H1 (cell line): ENCODE measurements around the gene WASF3. TPM values are rescaled to one million over a fixed set of nuclear protein-coding genes. Genes with fewer than 3 reads are reported as not detected.

Experiments
- CTCF ChIA-PET: fragments of 300-600 bp; sonication (Branson Sonifier 250); formaldehyde crosslinking; loops from one replicate; lab custom pipeline; 2021; ENCODE audit not compliant: partially characterized antibody; lab: Charles Lee
- POLR2A ChIA-PET: fragments of 300-600 bp; sonication (Branson Sonifier 250); formaldehyde crosslinking; loops from one replicate; lab custom pipeline; 2021; ENCODE audit warnings: inconsistent platforms; ENCODE audit not compliant: partially characterized antibody; lab: Charles Lee
- DNase-seq, 2 experiments: peaks; one replicate each; pipeline versions ENCODE4 v3.0.0 to v3.0.0-alpha.2; 2010 to 2022; ENCODE audit warnings: low spot score in 2 of 2, low read depth in 1 of 2, mixed read lengths in 1 of 2
- FAIRE-seq: peaks from 2 replicates; lab custom pipeline; 2011; peaks lifted over from hg19 to GRCh38; lab: Jason Lieb, UNC
- H2AFZ ChIP-seq: 2 replicates; pipeline ENCODE4 v1.8.1; 2012; ENCODE audit warnings: low read length, inconsistent platforms
- H2AK5ac ChIP-seq: 2 replicates; pipeline ENCODE4 v1.6.1; 2013; ENCODE audit warnings: low read depth, low read length
- H2BK120ac ChIP-seq: replicated peaks from 2 replicates; pipeline ENCODE3; 2013; ENCODE audit warnings: low read depth, low read length, inconsistent platforms
- H2BK12ac ChIP-seq: 2 replicates; pipeline ENCODE4 v1.6.1; 2013; ENCODE audit warnings: low read depth, low read length
- H2BK15ac ChIP-seq: 2 replicates; pipeline ENCODE4 v1.6.1; 2013; ENCODE audit warnings: low read length
- H2BK20ac ChIP-seq: 2 replicates; pipeline ENCODE4 v1.6.1; 2013; ENCODE audit warnings: low read length
- H2BK5ac ChIP-seq: 2 replicates; pipeline ENCODE4 v1.6.1; 2013; ENCODE audit warnings: low read depth, low read length
- H3K14ac ChIP-seq: 2 replicates; pipeline ENCODE4 v1.6.1; 2013; ENCODE audit warnings: inconsistent platforms; ENCODE audit not compliant: insufficient read length
- H3K18ac ChIP-seq: 2 replicates; pipeline ENCODE4 v1.6.1; 2013; ENCODE audit warnings: low read length; ENCODE audit errors: extremely low read depth
- H3K23ac ChIP-seq: 2 replicates; pipeline ENCODE4 v1.6.1; 2013; ENCODE audit warnings: inconsistent platforms; ENCODE audit not compliant: insufficient read length
- H3K23me2 ChIP-seq: 2 replicates; pipeline ENCODE4 v1.6.1; 2013; ENCODE audit warnings: low read depth, low read length
- H3K27ac ChIP-seq: 2 replicates; pipeline ENCODE4 v1.6.1; 2011; ENCODE audit warnings: low read depth, low read length, inconsistent platforms
- H3K27me3 ChIP-seq, 4 experiments: replicated peaks in 1 of 4; 1 replicate in 1 of 4; 2 replicates in 3 of 4; pipeline versions ENCODE4 v1.6.1 to v1.8.1; 2011 to 2013; ENCODE audit warnings: low read length in 3 of 4, mild to moderate bottlenecking in 3 of 4, inconsistent platforms in 2 of 4, mixed read lengths in 2 of 4, moderate library complexity in 1 of 4; ENCODE audit not compliant: control insufficient read depth in 3 of 4, insufficient read depth in 3 of 4; ENCODE audit errors: extremely low read depth in 1 of 4
- H3K36me3 ChIP-seq, 4 experiments: 2 replicates each; pipeline versions ENCODE4 v1.6.1 to v1.8.1; 2011 to 2013; ENCODE audit warnings: mild to moderate bottlenecking in 4 of 4, low read length in 3 of 4, moderate library complexity in 2 of 4, control low read depth in 1 of 4, inconsistent platforms in 1 of 4; ENCODE audit not compliant: insufficient read depth in 4 of 4, control insufficient read depth in 2 of 4
- H3K4ac ChIP-seq: replicated peaks from 2 replicates; pipeline ENCODE3; 2013; ENCODE audit warnings: low read length, low read depth, mixed read lengths, inconsistent platforms; ENCODE audit not compliant: insufficient read length
- H3K4me1 ChIP-seq, 4 experiments: replicated peaks in 1 of 4; 1 replicate in 1 of 4; 2 replicates in 3 of 4; pipeline versions ENCODE4 v1.6.1 to v1.8.1; 2011 to 2013; ENCODE audit warnings: low read length in 3 of 4, inconsistent platforms in 2 of 4, mixed read lengths in 1 of 4; ENCODE audit not compliant: insufficient read depth in 4 of 4, control insufficient read depth in 3 of 4
- H3K4me2 ChIP-seq, 2 experiments: 2 replicates each; pipeline versions ENCODE4 v1.6.1 to v1.8.1; 2011 to 2013; ENCODE audit warnings: low read depth in 2 of 2, low read length in 2 of 2, control low read depth in 1 of 2, inconsistent platforms in 1 of 2, mild to moderate bottlenecking in 1 of 2; ENCODE audit not compliant: insufficient read depth in 1 of 2
- H3K4me3 ChIP-seq, 4 experiments: fragments of 200-600, 300-600 bp in 1 of 4; sonication (generic), shearing (Covaris generic), sonication (Bioruptor Twin) in 1 of 4; 2 replicates each; pipeline versions ENCODE4 v1.5.1 to v1.8.1; 2011 to 2016; ENCODE audit warnings: low read length in 4 of 4, low read depth in 3 of 4, control low read depth in 2 of 4, inconsistent platforms in 2 of 4, mild to moderate bottlenecking in 2 of 4, mixed read lengths in 1 of 4, moderate library complexity in 1 of 4; ENCODE audit not compliant: insufficient read depth in 2 of 4; ENCODE audit errors: extremely low read depth in 1 of 4
- H3K56ac ChIP-seq: replicated peaks from 2 replicates; pipeline ENCODE3; 2013; ENCODE audit warnings: low read depth, mild to moderate bottlenecking, mixed read lengths, low read length, inconsistent platforms; ENCODE audit not compliant: insufficient read length
- H3K79me1 ChIP-seq: 2 replicates; pipeline ENCODE4 v1.6.1; 2013; ENCODE audit warnings: low read depth, low read length, control low read depth
- H3K79me2 ChIP-seq, 2 experiments: 2 replicates each; pipeline versions ENCODE4 v1.6.1 to v1.8.1; 2012 to 2013; ENCODE audit warnings: low read length in 2 of 2, mild to moderate bottlenecking in 2 of 2, inconsistent platforms in 1 of 2; ENCODE audit not compliant: insufficient read depth in 2 of 2, control insufficient read depth in 1 of 2
- H3K9ac ChIP-seq, 4 experiments: replicated peaks in 1 of 4; 1 replicate in 1 of 4; 2 replicates in 3 of 4; pipeline versions ENCODE4 v1.6.1 to v1.8.1; 2011 to 2013; ENCODE audit warnings: low read depth in 3 of 4, low read length in 3 of 4, control low read depth in 2 of 4, mild to moderate bottlenecking in 2 of 4, moderate library complexity in 2 of 4, inconsistent platforms in 1 of 4; ENCODE audit errors: extremely low read depth in 1 of 4
- H3K9me3 ChIP-seq, 2 experiments: 2 replicates each; pipeline versions ENCODE4 v1.6.1 to v1.8.1; 2012 to 2013; ENCODE audit warnings: mild to moderate bottlenecking in 2 of 2, moderate library complexity in 2 of 2, control low read depth in 1 of 2, inconsistent platforms in 1 of 2, low read depth in 1 of 2, low read length in 1 of 2, mixed read lengths in 1 of 2; ENCODE audit not compliant: insufficient read depth in 2 of 2
- H4K20me1 ChIP-seq, 2 experiments: replicated peaks in 1 of 2; 2 replicates each; pipeline versions ENCODE3 to v1.8.1; 2011 to 2013; ENCODE audit warnings: inconsistent platforms in 2 of 2, low read length in 2 of 2, mild to moderate bottlenecking in 1 of 2; ENCODE audit not compliant: insufficient read depth in 2 of 2, control insufficient read depth in 1 of 2
- H4K5ac ChIP-seq: 2 replicates; pipeline ENCODE4 v1.6.1; 2013; ENCODE audit warnings: low read length, low read depth, mixed read lengths, inconsistent platforms; ENCODE audit not compliant: insufficient read length
- H4K8ac ChIP-seq: 2 replicates; pipeline ENCODE4 v1.8.0; 2013; ENCODE audit warnings: mild to moderate bottlenecking, moderate library complexity, low read length, inconsistent platforms; ENCODE audit not compliant: insufficient read depth; ENCODE audit errors: extremely low read depth
- H4K91ac ChIP-seq: replicated peaks from 2 replicates; pipeline ENCODE3; 2013; ENCODE audit warnings: low read length, mixed read lengths, inconsistent platforms; ENCODE audit not compliant: insufficient read length
- BACH1 ChIP-seq: IDR thresholded peaks from 2 replicates; pipeline ENCODE4 v1.6.1; 2012; ENCODE audit warnings: low read length, improper control_type of control experiment
- CBX5 ChIP-seq: fragments of 300-800, 300-1000 bp; sonication (generic); IDR thresholded peaks from 2 replicates; pipeline ENCODE4 v1.7.1; 2016; ENCODE audit warnings: antibody characterized with exemption, low read length, low read depth
- CHD2 ChIP-seq: IDR thresholded peaks from 2 replicates; pipeline ENCODE4 v1.6.1; 2012; ENCODE audit warnings: low read length, improper control_type of control experiment
- CREB1 ChIP-seq: IDR thresholded peaks from 2 replicates; pipeline ENCODE4 v1.6.1; 2012; ENCODE audit warnings: inconsistent platforms
- EZH2 ChIP-seq: fragments of 200-600 bp; sonication (generic); IDR thresholded peaks from 2 replicates; pipeline ENCODE4 v1.7.1; 2012; ENCODE audit warnings: low read depth, mild to moderate bottlenecking, moderate library complexity, low read length, inconsistent platforms; ENCODE audit not compliant: severe bottlenecking
- GTF2F1 ChIP-seq: IDR thresholded peaks from 2 replicates; pipeline ENCODE4 v1.6.1; 2012; ENCODE audit warnings: low read depth, low read length, improper control_type of control experiment, borderline replicate concordance
- KDM5A ChIP-seq: fragments of 200-600 bp; IDR thresholded peaks from 2 replicates; pipeline ENCODE4 v1.7.1; 2012; ENCODE audit warnings: mild to moderate bottlenecking, low read length, inconsistent platforms, mixed read lengths
- MAFK ChIP-seq: IDR thresholded peaks from 2 replicates; pipeline ENCODE4 v1.6.1; 2012; ENCODE audit warnings: low read depth, mild to moderate bottlenecking, improper control_type of control experiment, low read length
- POU5F1 ChIP-seq: IDR thresholded peaks from 2 replicates; pipeline ENCODE4 v1.6.1; 2011; ENCODE audit warnings: low read depth, mild to moderate bottlenecking, low read length, moderate library complexity
- RAD21 ChIP-seq, 2 experiments: IDR thresholded peaks in 1 of 2; conservative IDR thresholded peaks in 1 of 2; 2 replicates each; pipeline ENCODE4 v1.6.1; 2011; ENCODE audit warnings: low read depth in 2 of 2, low read length in 2 of 2, improper control_type of control experiment in 1 of 2, inconsistent platforms in 1 of 2, mild to moderate bottlenecking in 1 of 2, moderate library complexity in 1 of 2
- RFX5 ChIP-seq: IDR thresholded peaks from 2 replicates; pipeline ENCODE4 v1.6.1; 2011; ENCODE audit warnings: low read depth, low read length, improper control_type of control experiment, borderline replicate concordance
- TBP ChIP-seq: IDR thresholded peaks from 2 replicates; pipeline ENCODE4 v1.6.1; 2011; ENCODE audit warnings: low read depth, low read length, improper control_type of control experiment
- WGBS, 2 experiments: shearing (Covaris generic) in 1 of 2; methylation state at CpG; one replicate each; pipeline versions ENCODE4 v1.1.6 to v1.1.7; 2013 to 2015; ENCODE audit warnings: low lambda C conversion rate in 2 of 2, mixed read lengths in 2 of 2, inconsistent platforms in 1 of 2, low coverage in 1 of 2, missing lambda C conversion rate in 1 of 2; ENCODE audit not compliant: insufficient replicate concordance in 2 of 2, insufficient coverage in 1 of 2, insufficient read length in 1 of 2; ENCODE audit errors: extremely low coverage in 1 of 2, missing lambda C conversion rate in 1 of 2; 5-methylcytosine and 5-hydroxymethylcytosine counted together
- polyA plus RNA-seq, 7 experiments: library from polyadenylated mRNA; depleted of rRNA in 3 of 7; stranded (reverse) in 5 of 7; unstranded in 2 of 7; fragments of >200 nt in 5 of 7; fragments of 200-250 nt in 2 of 7; gene quantifications; 1 replicate in 5 of 7; 2 replicates in 1 of 7; 4 replicates in 1 of 7; pipeline versions ENCODE4 v1.2.1 to v1.2.3, GENCODE V29; 2011 to 2013; ENCODE audit warnings: missing spikeins in 2 of 7, mixed read lengths in 2 of 7
- total RNA-seq: library from RNA; stranded (reverse); fragmentation: NEBNext Ultra II Directional; extraction: Animal tissue kit (Norgen Biotek cat#: 25700); gene quantifications from 2 replicates; pipeline ENCODE4 v1.2.1, GENCODE V29; 2021
- TF ChIP-seq, protein P1 (sequence below): IDR thresholded peaks from 2 replicates; pipeline ENCODE4 v1.6.1; 2012; ENCODE audit warnings: inconsistent platforms
- TF ChIP-seq, protein P2 (sequence below): IDR thresholded peaks from 2 replicates; pipeline ENCODE4 v1.6.1; 2012; ENCODE audit warnings: inconsistent platforms

WASF3 gene
- total and polyA plus RNA-seq, 2 of the 8 experiments (the other 6 are each of a cell fraction or from before 2014, with no cell fraction given): 18.7 to 39.8 TPM

DNA sequence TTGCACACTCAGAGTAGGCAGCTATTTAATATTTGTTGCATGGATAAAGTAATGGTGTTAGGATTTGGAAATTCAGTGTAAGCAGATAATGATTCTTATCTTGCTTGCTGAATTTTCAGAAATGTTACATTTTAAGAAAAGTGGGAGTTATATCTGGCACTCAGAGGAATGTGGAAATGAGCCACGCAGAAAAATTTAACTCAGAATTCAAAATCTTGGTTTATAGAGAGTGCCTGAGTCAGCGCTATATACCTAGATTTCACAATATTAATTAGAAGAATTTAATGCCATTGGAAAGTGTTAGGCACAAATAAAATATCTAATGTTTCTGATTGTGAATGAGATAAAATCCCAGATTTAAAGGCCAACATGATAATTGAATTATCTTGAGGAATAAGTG is 106.8 kb downstream of the WASF3 start:
- H3K18ac ChIP-seq: no peak overlapping the region
- H3K23me2 ChIP-seq: no peaks in the 10 kb centered on the region; the same call in 1 of the 2 replicates
- H4K20me1 ChIP-seq: no peaks in the 10 kb centered on the region
- no peak overlapping the region for H2AFZ ChIP-seq
- CTCF ChIA-PET: interaction anchor here (2.1 kb wide), 1 partner anchor 34 kb away, joined by 9 read pairs; no protein-coding TSS in a partner anchor
- H4K5ac ChIP-seq: no peak overlapping the region
- no peak overlapping the region for H3K4me2 ChIP-seq
- no peak overlapping the region for H2AK5ac ChIP-seq
- H3K27ac ChIP-seq: no peak overlapping the region
- no peak overlapping the region for H2BK12ac ChIP-seq
- peaks cover 0 to 4% (median 1%) of the 10 kb centered on the region in 4 experiments; a peak in 4 of 7 replicates for H3K4me1 ChIP-seq
- no peaks in the 10 kb centered on the region for H3K9me3 ChIP-seq
- no peaks in the 10 kb centered on the region for H3K79me1 ChIP-seq
- H3K36me3 ChIP-seq: no peaks in the 10 kb centered on the region; a peak in 1 of 8 replicates
- H3K23ac ChIP-seq: no peak overlapping the region
- no peak overlapping the region for H4K91ac ChIP-seq
- H3K27me3 ChIP-seq: no peaks in the 10 kb centered on the region
- H2BK5ac ChIP-seq: no peak overlapping the region
- no peak overlapping the region for H3K14ac ChIP-seq
- no peak overlapping the region for H3K4ac ChIP-seq
- H4K8ac ChIP-seq: no peak overlapping the region
- DNase-seq (no peak), FAIRE-seq (no peak)
- POLR2A ChIA-PET: interaction anchor here (0.6 kb wide), 1 partner anchor 592 kb away, joined by 3 read pairs; no protein-coding TSS in a partner anchor
- H3K9ac ChIP-seq: no peak overlapping the region
- WGBS, 2 experiments: 97% methylated on average over 2 of the region's 2 CpGs; no CpG with 5 or more reads in 1 of the 2 experiments
- no peak overlapping the region for H3K4me3 ChIP-seq
- no peak overlapping the region for H2BK20ac ChIP-seq
- H2BK120ac ChIP-seq: no peak overlapping the region
- no peaks in the 10 kb centered on the region for H3K79me2 ChIP-seq
- H2BK15ac ChIP-seq: no peak overlapping the region
- no peak overlapping the region for H3K56ac ChIP-seq
- no peak for TF ChIP-seq KDM5A
- no peak for TF ChIP-seq RAD21 (IDR thresholded peaks at IDR 0.05 in 1 of 2, conservative IDR thresholded peaks at IDR 0.05 in 1 of 2; ENCODE audit: low read depth in 2 of 2, low read length in 2 of 2)
- TF ChIP-seq POU5F1: no peak
- TF ChIP-seq, protein P1, sequence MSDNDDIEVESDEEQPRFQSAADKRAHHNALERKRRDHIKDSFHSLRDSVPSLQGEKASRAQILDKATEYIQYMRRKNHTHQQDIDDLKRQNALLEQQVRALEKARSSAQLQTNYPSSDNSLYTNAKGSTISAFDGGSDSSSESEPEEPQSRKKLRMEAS: no peak
- TF ChIP-seq CBX5: no peak
- no peak for TF ChIP-seq RFX5
- TF ChIP-seq CREB1: no peak
- no peak for TF ChIP-seq EZH2
- no peak for TF ChIP-seq TBP
- no peak for TF ChIP-seq CHD2
- TF ChIP-seq, protein P2, sequence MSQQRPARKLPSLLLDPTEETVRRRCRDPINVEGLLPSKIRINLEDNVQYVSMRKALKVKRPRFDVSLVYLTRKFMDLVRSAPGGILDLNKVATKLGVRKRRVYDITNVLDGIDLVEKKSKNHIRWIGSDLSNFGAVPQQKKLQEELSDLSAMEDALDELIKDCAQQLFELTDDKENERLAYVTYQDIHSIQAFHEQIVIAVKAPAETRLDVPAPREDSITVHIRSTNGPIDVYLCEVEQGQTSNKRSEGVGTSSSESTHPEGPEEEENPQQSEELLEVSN: no peak
- TF ChIP-seq BACH1: no peak
- TF ChIP-seq MAFK: no peak
- TF ChIP-seq GTF2F1: no peak
